DMS53 (cell line): ENCODE results near the gene ELP5.
A peak's percentile ranks its signal among the peaks of the same experiment; 100 is the strongest.

ENCODE experiments used
- DNase-seq: peaks from one replicate; lab custom pipeline; 2025; lab: John Stamatoyannopoulos, UW

Gene ELP5

GRCh38 chr17:7252176-7253043 is at the start of gene ELP5:
Gene ELP5, plus strand, starts transcription at chr17:7252215. Its CDS starts 336 bp downstream, at chr17:7252551.
- DNase-seq: peak; percentile 98

- no peak for DNase-seq
These were observed 48.6 kb upstream of the ELP5 start for GRCh38 chr17:7203391-7203790.

- DNase-seq: peak; percentile 47
These were observed 47.7 kb upstream of the ELP5 start for GRCh38 chr17:7204336-7204735.

- DNase-seq: peak; percentile 98
These were observed 47.1 kb upstream of the ELP5 start for GRCh38 chr17:7204828-7205461.

- no peak for DNase-seq
These were observed 46.5 kb upstream of the ELP5 start for GRCh38 chr17:7205561-7205960.

- DNase-seq: no peak
These were observed 44.7 kb upstream of the ELP5 start for GRCh38 chr17:7207120-7208001.

- DNase-seq: no peak
These were observed 43.9 kb upstream of the ELP5 start for GRCh38 chr17:7208027-7208571.

GRCh38 chr17:7208754-7209460 is 43.1 kb upstream of the ELP5 start:
- DNase-seq: no peak

GRCh38 chr17:7211491-7212273 is 40.3 kb upstream of the ELP5 start:
- no peak for DNase-seq

- DNase-seq: peak; percentile 98
These were observed 38.1 kb upstream of the ELP5 start for GRCh38 chr17:7213895-7214299.

GRCh38 chr17:7214300-7215135 is 37.5 kb upstream of the ELP5 start:
- peak; percentile 100 for DNase-seq

GRCh38 chr17:7215136-7215638 is 36.8 kb upstream of the ELP5 start:
- DNase-seq: no peak

- DNase-seq: peak; percentile 49
These were observed 36.3 kb upstream of the ELP5 start for GRCh38 chr17:7215652-7216180.

GRCh38 chr17:7216242-7217112 is 35.5 kb upstream of the ELP5 start:
- DNase-seq: no peak

GRCh38 chr17:7217113-7217987 is 34.7 kb upstream of the ELP5 start:
- peak; percentile 74 for DNase-seq

- no peak for DNase-seq
These were observed 33.8 kb upstream of the ELP5 start for GRCh38 chr17:7218166-7218565.

GRCh38 chr17:7218758-7219157 is 33.3 kb upstream of the ELP5 start:
- no peak for DNase-seq
